GM18507 (cell line): ENCODE results near the gene DUSP7.
A peak's percentile ranks its signal among the peaks of the same experiment; 100 is the strongest.
"Not testable (repeated sequence)": the region's sequence is repeated elsewhere in the genome, so short reads cannot be mapped to it uniquely, and the experiment has no call there.

ENCODE experiments used
- DNase-seq: peaks from one replicate; pipeline ENCODE4 v3.0.0; 2011; ENCODE audit warnings: low read depth; ENCODE audit not compliant: insufficient read length; ENCODE audit errors: extremely low spot score
- FAIRE-seq: peaks from 2 replicates; lab custom pipeline; 2011; peaks lifted over from hg19 to GRCh38; lab: Jason Lieb, UNC

Gene DUSP7

GRCh38 chr3:52053307-52054304, 2.8 kb downstream of the DUSP7 start:
- DNase-seq (no peak), FAIRE-seq (peak; percentile 81)

- DNase-seq (no peak), FAIRE-seq (peak; percentile 79)
These were observed 3.5 kb downstream of the DUSP7 start for GRCh38 chr3:52052831-52053306.

GRCh38 chr3:52051444-52051843, 4.9 kb downstream of the DUSP7 start:
- no peak for DNase-seq
- FAIRE-seq: no peak

- DNase-seq (no peak), FAIRE-seq (no peak)
These were observed 5.8 kb downstream of the DUSP7 start for GRCh38 chr3:52050571-52050970.

GRCh38 chr3:52049503-52049902, 6.9 kb downstream of the DUSP7 start:
- FAIRE-seq (no peak), DNase-seq (no peak)

- no peak for FAIRE-seq
- no peak for DNase-seq
These were observed 8.9 kb downstream of the DUSP7 start for GRCh38 chr3:52047295-52047960.

GRCh38 chr3:52046902-52047239, 9.5 kb downstream of the DUSP7 start:
- FAIRE-seq (no peak), DNase-seq (no peak)

GRCh38 chr3:52046186-52046901, 10.0 kb downstream of the DUSP7 start:
- DNase-seq (no peak), FAIRE-seq (no peak)

- no peak for DNase-seq
These were observed 11.3 kb downstream of the DUSP7 start for GRCh38 chr3:52044869-52045619.

GRCh38 chr3:52043750-52044149, 12.6 kb downstream of the DUSP7 start:
- FAIRE-seq (no peak), DNase-seq (no peak)

More at GRCh38 chr3:52044869-52045619, 11.3 kb downstream of the DUSP7 start:
- FAIRE-seq: no peak

GRCh38 chr3:52043039-52043438, 13.3 kb downstream of the DUSP7 start:
- DNase-seq, FAIRE-seq: not testable (repeated sequence)

GRCh38 chr3:52041118-52041731, 15.1 kb downstream of the DUSP7 start:
- no peak for FAIRE-seq

GRCh38 chr3:52040600-52040999, 15.8 kb downstream of the DUSP7 start:
- FAIRE-seq (no peak), DNase-seq (no peak)

More at GRCh38 chr3:52041118-52041731, 15.1 kb downstream of the DUSP7 start:
- no peak for DNase-seq

- FAIRE-seq (no peak), DNase-seq (no peak)
These were observed 16.5 kb downstream of the DUSP7 start for GRCh38 chr3:52039846-52040245.

- DNase-seq (no peak), FAIRE-seq (no peak)
These were observed 16.9 kb downstream of the DUSP7 start for GRCh38 chr3:52039426-52039825.

- no peak for DNase-seq
- FAIRE-seq: no peak
These were observed 18.1 kb downstream of the DUSP7 start for GRCh38 chr3:52038227-52038626.

GRCh38 chr3:52037291-52037690, 19.1 kb downstream of the DUSP7 start:
- DNase-seq: no peak
- no peak for FAIRE-seq

GRCh38 chr3:52036829-52037228, 19.5 kb downstream of the DUSP7 start:
- FAIRE-seq (no peak), DNase-seq (no peak)

- DNase-seq: no peak
- peak; percentile 80 for FAIRE-seq
These were observed 20.1 kb downstream of the DUSP7 start for GRCh38 chr3:52036222-52036694.
